HG03520 (cell line): ENCODE data around the gene MCM7.

ENCODE experiments used
- ATAC-seq: cut with Tn5 transposase; IDR thresholded peaks from one replicate; pipeline ENCODE4 v1.9.1; 2021; ENCODE audit warnings: mild to moderate bottlenecking, moderate library complexity; ENCODE audit not compliant: unreplicated experiment

The MCM7 gene

DNA sequence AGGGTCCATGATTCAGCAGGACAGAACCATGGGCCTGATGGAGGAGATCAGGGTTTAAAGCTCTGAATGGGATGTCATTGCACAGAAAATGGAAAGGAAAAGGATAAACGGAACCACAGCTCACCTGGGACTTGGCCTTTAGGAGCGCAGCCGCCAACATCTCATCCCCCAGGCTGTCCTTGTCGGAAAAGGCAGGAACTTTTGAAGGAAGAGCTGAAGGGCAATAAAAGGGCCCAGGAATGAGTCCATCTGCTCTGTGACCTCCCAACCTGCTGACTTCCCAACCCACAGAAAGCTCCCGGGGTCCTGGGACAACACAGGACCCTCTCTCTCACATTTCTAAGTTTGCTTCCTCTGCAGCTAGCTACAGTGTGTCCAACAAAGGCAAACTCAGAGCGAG lies 25.8 kb downstream of the MCM7 start:
- no peak for ATAC-seq

GRCh38 chr7:100074841-100075240 lies 26.4 kb downstream of the MCM7 start:
- no peak for ATAC-seq

- ATAC-seq = no peak
These were observed 28.7 kb downstream of the MCM7 start for GRCh38 chr7:100072462-100072861.

GRCh38 chr7:100071018-100071723 lies 30.0 kb downstream of the MCM7 start:
- no peak for ATAC-seq

DNA sequence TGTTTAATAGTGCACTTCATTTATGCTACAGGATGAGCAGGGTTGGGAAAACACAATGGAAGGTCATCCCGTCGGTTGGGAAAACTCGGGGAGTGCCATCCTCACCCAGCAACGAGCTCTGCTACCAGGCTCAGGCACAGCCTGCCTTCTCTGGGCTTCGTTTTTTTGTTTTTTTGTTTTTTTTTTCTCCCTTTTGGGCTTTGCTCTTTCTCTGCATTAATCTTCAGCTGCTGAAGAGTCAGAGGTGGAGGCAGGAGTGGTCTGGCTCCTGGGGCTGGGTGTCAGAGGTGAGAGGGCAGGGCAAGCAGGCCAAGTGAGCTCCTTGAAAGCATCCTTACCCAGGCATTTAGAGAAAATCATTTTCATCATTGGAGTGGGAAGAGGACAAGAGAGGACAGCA lies 31.2 kb downstream of the MCM7 start:
- no peak for ATAC-seq

DNA sequence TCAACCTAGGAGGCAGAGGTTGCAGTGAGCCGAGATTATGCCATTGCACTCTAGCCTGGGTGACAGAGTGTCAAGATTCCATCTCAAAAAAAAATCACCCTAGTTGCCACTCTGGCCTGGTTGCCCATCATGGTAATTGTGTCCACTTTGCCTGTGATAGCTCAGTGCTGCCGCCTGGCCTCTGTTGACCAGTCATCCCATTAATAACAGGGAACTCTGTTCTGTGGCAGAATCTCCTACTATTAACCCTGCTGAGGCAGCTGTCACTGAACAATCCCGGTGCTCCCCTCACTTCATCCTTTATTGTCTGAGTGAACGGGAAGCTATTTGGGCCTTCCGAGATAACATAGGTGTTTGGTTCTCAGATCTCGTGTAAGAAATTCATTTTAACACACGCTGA lies 34.2 kb downstream of the MCM7 start:
- no peak for ATAC-seq

GRCh38 chr7:100065452-100066186 lies 35.6 kb downstream of the MCM7 start:
- no peak for ATAC-seq

DNA sequence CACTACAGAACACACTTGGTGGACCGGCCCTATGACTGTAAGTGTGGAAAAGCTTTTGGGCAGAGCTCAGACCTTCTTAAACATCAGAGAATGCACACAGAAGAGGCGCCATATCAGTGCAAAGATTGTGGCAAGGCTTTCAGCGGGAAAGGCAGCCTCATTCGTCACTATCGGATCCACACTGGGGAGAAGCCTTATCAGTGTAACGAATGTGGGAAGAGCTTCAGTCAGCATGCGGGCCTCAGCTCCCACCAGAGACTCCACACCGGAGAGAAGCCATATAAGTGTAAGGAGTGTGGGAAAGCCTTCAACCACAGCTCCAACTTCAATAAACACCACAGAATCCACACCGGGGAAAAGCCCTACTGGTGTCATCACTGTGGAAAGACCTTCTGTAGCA lies 37.0 kb downstream of the MCM7 start:
- no peak for ATAC-seq

GRCh38 chr7:100063376-100063775 lies 37.8 kb downstream of the MCM7 start:
- no peak for ATAC-seq

DNA sequence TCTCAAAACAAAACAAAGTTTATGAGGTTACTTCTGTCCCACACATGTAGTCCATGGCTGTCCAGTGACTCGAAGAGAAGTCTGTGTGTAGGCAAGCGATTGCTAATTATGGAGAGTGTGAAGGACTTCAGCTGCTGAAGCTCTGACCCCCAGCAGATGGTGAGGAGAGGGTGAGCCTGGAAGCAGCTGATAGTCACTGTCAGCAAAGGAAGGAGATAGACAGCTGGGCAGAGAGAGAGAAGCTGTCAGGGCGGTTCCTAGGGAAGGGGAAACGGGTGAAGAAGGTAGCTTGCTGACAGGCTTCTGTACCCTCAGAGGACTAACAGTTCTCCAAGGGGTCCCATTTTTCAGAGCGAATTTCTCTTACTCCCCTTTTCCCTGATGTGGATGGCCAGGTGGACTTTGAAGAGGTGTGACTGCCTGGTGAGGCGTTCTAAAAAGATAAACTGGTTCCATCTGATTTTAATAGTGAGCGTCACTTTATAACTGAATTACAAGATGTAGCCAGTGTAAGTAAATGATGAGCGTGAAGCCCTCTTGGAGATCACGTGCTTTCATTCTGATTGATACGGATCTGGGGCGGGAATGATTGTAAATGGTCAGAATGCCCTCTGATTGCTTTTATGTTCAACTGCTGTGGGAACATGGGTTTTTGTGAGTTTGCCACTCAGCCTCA lies 39.5 kb downstream of the MCM7 start:
- ATAC-seq = no peak

DNA sequence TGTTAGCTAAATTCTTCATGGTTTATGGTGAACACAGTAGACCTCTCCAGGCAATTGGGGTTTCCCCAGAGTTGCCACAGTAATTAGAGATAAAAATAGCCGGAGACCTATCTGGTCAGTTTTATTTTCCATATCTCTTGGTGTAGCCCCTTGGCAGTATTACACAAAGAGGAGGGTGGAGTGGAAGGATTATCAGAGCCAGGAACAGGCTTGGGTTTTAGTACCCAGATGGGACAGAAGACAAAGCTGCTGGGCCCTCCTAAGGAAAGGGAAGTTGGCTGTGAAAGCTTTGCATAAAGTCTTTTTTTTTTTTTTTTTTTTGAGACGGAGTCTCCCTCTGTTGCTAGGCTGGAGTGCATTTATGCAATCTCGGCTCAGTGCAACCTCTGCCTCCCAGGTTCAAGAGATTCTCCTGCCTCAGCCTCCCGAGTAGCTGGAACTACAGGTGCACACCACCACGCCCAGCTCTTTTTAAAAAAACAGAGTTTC lies 41.9 kb downstream of the MCM7 start:
- no peak for ATAC-seq

GRCh38 chr7:100057006-100057405 lies 44.2 kb downstream of the MCM7 start:
- ATAC-seq = no peak

GRCh38 chr7:100053215-100053614 lies 48.0 kb downstream of the MCM7 start:
- ATAC-seq = no peak

DNA sequence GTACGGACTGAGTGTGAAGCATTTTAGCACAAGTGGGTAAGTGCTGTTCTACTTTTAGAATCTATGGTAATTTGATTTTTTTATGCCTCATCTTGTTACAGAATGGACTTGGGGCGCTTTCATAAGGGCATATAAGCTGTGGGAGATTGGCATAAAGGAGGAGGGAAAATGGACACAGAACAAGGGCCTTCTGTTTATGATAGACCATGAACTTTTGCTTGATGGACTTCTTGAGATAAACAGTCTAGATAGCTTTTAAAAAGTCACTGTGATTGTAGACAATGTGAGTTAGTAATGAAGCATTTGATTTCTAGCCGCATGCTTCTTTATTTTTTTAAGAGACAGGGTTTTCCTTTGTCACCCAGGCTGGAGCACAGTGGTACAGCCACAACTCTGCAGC lies 49.6 kb downstream of the MCM7 start:
- ATAC-seq = no peak

GRCh38 chr7:100049441-100050291 lies 51.5 kb downstream of the MCM7 start, which contains the start of gene ZSCAN21:
Gene ZSCAN21, plus strand, starts transcription at chr7:100049774. Its CDS starts 7,233 bp downstream, at chr7:100057007.
- peak; percentile 77 for ATAC-seq

DNA sequence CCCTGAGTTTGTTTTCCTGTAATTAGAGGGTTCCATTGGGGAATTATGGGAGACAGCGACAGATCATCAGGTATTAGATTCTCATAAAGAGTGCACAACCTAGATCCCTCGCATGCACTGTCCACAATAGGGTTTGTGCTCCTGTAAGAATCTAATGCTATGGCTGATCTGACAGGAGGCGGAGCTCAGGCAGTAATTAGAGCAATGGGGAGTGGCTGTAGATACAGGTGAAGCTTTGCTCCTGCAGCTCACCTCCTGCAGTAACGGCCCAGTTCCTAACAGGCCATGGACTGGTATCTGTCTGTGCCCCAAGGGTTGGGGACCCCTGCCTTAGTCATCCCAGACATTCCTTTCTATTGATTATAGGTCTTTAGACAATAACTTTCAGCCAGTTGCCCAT lies 52.5 kb downstream of the MCM7 start:
- no peak for ATAC-seq

- ATAC-seq = no peak
These were observed 56.5 kb downstream of the MCM7 start for GRCh38 chr7:100044718-100045117.
